HG03066 (cell line): ENCODE results near the gene MT1M.
A peak's percentile ranks its signal among the peaks of the same experiment; 100 is the strongest.
"Not testable (repeated sequence)": the region's sequence is repeated elsewhere in the genome, so short reads cannot be mapped to it uniquely, and the experiment has no call there.

Experiments used
- ATAC-seq: cut with Tn5 transposase; IDR thresholded peaks from one replicate; pipeline ENCODE4 v1.9.1; 2021; ENCODE audit warnings: low read depth; ENCODE audit not compliant: unreplicated experiment

MT1M gene

DNA sequence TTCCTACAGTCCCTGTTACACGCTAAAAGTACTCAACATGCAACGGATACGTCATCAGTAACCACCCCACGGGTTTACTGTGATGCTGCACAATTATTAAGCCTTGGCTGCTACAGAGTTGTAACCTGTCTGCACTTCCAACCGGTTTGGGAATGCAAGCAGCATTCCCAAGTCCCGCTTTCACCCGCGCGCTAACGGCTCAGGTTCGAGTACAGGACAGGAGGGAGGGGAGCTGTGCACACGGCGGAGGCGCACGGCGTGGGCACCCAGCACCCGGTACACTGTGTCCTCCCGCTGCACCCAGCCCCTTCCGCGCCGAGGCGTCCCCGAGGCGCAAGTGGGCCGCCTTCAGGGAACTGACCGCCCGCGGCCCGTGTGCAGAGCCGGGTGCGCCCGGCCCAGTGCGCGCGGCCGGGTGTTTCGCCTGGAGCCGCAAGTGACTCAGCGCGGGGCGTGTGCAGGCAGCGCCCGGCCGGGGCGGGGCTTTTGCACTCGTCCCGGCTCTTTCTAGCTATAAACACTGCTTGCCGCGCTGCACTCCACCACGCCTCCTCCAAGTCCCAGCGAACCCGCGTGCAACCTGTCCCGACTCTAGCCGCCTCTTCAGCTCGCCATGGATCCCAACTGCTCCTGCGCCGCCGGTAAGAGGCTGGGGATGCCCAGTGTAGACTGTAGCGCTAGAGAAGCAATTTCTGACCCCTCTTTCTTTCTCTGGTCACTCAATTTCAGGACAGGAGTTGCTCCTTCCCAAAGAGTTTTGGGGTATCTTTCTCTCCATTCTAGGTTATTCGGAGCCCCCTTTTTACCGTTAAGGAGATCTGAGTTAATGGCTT is 24.2 kb upstream of the MT1M start, which contains the start of gene MT2A:
MT2A (plus strand) TSS at position 542 of the 833 bp plus-strand sequence; CDS start at position 614, 72 bp downstream.
- ATAC-seq = peak; percentile 92

DNA sequence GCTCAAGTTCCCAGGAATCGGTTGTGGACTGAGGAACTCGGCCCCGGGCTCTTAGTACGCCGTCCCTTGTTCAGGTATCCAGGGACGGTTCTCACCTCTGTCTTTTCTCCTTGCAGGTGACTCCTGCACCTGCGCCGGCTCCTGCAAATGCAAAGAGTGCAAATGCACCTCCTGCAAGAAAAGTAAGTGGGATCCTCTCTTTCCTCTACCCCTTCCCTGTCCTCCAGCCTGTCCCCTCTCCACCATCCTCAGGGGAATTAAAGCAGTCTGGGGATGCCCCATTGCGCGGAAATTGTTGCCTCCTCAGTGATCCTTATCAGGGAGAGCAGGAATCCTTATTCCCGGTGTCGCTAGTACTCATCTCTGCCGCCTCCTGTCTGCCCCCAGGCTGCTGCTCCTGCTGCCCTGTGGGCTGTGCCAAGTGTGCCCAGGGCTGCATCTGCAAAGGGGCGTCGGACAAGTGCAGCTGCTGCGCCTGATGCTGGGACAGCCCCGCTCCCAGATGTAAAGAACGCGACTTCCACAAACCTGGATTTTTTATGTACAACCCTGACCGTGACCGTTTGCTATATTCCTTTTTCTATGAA is 23.5 kb upstream of the MT1M start:
- ATAC-seq = no peak

DNA sequence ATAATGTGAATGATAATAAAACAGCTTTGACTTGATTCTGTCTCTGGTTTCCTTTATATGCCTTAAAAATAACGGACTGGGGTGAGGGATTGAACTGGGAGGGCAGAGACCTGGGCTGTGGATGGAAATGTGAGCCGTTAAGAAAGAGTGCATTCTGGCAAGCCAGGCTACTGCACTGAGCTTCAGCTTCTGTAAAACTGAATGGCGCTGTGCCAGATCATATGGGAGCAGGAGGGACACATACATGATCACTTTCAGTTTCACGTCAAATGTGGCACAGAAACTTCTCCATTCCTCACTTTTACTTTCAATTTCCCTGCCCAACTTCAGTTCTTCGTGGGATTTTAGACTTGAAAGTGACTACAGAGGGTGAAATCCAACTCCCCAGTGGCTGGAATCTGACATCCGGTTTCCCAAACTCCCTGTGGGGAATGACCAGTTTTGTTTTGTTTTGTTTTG is 23.0 kb upstream of the MT1M start:
- peak; percentile 47 for ATAC-seq

DNA sequence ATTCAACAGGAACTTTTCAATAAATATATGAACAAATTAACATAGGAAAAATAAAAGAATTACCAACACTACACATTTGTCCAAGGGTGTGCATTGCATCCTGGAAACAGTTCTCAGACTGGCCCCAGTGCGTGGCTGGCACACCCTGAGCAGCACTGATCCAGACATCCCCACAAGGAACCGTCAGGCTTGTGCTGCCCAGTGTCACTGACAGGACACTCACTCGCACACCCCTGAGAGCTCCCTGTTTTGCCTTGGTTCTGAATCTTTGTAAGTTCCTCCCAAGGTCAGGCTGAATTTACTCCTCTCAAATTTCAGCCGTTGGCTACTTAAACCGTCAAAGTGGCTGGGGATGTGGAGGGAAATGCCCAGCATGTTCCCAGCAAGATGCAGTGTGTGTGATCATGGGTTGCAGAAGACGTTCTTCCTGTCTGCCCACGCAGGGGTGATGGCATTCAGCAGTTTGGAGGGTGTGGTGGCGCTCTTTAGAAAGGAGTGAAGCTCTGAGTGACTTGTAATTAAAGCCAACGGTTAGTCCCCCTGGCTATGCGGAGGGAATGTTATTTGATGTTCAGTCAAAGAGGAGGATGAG is 22.3 kb upstream of the MT1M start:
- ATAC-seq = no peak

DNA sequence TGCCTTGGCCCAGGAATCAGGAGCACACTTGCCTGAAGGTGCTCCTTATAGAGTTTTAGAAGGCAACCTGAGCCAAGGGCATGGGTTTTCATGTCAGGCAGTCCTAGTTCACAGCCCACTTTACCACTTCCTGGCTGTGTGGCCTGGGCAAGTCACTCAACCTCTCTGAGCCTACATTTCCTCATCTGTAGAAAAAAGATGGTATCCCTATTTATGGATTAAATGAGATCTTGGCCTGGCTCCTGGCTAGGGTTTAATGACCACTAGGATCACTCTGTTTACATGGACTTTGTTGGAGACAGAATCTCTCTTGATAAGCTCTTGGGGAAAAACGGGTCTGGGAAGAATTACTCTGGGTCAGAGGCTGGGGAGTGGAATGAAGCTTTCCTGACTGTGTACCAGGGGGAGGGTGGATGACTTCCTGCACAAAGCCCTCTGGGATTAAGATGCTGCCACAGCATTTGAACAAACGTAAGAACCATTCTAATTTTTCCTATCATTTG is 21.8 kb upstream of the MT1M start:
- ATAC-seq = no peak

DNA sequence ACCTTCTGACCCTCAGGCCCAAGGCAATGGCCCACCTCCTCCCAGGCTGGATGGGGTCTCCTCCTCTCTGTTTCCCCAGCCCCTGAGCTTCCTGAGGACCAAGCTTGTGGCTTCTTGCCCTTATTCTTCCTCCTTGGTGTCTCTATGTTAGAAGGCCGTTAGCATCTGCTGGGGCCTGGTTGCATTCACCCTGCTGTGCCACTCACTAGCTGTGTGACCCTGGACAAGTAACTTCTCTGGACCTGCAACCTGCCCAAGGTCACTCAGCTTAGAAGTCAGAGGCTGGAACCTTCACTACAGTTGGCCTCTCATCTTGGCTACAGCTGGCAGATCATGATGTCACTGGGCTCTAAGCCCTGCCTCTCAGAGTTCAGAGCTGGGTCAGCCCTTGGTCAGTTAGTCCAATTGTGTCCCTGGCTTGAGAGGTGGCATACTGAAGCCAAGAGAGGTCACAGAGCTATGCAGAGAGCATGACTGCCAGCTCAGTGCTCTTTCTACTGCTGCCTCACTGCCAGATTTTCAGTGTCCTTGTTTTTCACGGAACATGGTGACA is 21.1 kb upstream of the MT1M start:
- no peak for ATAC-seq

DNA sequence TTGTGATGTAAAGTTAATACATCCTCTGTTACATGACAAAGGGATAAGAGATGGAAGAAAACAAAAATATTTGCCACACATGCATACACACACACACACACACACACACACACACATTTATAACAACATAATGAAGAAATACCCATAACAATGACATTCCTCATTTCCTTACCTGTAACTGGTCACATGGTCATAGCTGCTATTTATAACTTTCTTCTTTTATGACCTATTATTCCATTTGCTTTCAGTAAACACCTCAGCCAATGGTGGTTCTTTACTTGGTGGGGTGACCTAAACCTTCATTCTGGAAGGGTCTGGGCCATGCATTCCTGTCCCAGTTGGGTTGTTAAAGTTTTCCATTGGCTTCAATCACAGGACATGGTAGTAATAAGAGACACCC is 18.8 kb upstream of the MT1M start:
- no peak for ATAC-seq

DNA sequence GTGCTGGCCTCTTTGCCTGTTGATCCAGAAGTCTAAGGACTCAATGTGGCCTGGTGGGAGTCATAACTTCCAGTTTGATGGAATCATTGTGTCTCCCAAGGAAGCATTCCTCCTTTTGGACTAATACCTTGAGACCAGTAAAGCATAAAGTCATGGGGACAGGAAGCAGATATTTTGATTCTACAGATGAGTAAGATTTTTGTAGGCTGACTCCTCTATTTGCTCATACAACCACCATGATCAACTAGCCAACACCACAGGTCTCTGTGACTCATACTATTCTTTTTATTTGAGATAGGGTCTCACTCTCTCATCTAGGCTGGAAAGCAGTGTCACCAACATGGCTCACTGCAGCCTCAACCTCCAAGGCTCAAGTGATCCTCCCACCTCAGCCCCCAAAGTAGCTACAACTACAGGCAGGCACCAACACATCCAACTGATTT is 17.9 kb upstream of the MT1M start:
- ATAC-seq = no peak

DNA sequence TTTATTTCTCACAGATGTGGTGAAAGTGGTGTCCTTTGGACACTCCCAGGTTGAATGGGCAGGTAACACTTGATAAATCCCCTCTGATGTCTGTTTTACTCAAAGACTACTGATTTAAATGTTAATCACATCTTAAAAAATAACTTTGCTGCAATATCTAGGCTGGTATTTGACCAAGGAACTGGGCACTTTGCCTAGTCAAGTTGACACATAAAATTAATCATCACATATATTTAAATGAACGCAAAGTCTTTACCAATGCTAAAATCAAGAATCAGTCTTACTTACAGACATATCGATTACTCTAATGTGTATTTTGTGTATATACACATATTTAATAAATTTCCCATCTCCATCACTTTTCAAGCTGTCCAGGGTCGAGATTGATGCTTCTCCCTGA is 17.1 kb upstream of the MT1M start:
- ATAC-seq = no peak

DNA sequence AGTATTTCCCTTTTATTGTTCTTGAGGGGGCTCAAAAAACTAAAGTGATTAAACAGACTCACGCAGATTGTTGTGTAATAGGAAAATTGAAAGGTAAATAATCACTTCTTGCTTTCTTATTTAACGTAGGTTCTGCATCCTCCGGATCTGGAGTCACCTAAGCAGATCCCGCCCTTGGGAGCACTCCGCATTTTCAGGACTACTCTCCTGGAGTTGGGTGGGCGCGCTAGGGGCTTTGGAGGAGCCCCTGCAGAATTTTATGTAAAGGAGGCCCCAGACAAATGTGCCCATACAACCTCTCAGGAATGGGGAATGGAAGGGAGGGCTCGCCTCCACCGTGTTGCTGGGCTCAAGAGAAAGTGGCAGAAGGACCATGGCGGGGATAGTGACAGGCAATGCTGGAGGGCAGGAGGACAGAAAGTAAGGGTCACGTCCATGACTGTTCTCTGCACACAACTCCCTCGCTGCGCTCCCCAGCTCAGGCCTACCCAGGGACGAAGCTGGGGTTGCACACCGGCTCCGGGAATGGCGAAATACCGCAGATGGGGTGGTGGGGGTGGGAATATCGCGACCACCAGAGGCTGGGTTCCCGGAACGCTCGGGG is 15.7 kb upstream of the MT1M start:
- ATAC-seq = no peak

DNA sequence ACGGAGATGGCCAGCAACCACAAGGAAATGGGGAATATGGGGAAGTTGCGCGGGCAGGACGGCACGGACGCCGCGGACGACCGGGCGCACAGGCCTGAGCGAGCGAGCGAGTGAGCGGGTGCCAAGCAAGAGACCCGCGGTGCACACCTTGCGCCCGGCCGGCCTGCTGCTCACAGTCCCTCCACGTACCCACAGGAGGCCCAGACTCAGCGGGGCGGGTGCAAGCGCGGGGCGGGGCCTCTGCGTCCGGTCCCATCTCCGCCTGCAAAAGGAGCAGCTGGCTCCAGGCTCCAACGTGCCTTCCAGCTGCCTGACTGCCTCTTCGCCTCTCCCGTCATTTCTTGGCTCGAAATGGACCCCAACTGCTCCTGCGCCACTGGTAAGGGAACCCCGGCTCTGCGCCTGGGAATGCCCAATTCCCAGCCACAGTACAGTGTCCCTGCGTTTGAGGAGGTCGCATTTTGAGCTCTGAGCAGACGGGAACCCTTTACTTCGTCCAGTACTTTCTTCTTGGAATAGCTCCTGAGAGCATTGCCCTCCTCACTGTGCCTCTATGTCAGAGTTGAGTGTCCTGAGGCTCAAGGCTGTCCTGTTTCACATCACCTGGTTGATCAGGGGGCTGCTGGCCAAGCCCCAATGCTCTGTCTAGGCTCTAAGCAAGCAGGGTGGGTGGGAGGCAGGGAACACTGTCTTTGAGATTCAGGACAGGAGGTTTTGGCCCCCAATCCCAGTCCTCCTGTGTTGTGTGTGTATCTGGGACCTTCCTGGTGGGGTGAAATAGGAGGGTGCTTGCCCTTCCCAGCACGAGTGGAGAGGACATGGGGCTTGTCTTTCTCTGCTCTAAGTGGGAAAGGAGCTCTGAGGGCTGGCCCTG is 15.0 kb upstream of the MT1M start:
- ATAC-seq = no peak

DNA sequence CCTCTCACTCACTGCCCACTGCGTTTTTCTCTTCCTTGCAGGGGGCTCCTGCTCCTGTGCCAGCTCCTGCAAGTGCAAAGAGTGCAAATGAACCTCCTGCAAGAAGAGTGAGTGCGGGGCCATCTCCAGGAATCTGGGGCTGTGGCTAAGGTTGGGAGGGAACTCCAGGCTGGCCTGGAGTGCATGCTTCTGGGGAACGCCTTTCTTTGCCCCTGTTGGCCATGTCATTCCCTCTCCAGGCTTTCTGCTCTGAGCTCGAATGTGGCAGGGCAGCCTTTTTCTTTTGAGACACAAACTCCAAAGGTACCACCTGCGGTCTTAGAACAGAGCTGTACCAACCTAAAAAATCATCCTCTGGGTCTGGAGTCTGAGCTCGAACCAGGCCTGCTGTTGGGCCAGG is 14.3 kb upstream of the MT1M start:
- ATAC-seq = no peak

DNA sequence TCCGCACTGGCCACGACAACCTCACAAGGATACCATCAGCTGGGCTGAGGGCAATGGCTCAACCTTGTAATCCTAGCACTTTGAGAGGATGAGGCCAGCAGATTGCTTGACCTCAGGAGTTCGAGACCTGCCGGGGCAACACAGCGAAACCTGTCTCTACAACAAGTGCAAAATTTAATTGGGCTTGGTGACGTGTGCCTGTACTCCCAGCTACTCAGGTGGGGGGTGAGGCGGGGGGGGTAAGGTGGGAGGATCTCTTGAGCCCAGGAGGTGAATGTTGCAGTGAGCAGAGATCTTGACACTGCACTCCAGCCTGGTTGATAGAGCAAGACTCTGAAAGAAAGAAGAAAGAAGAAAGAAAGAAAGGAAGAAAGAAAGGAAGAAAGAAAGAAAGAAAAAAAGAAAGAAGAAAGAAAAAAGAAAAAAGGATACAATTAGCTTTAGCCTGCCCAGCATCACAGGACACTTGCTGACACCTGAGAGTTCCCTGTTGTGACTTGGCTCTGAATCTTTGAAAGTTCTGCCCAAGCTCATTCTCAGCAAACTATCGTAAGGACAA is 12.0 kb upstream of the MT1M start:
- no peak for ATAC-seq

DNA sequence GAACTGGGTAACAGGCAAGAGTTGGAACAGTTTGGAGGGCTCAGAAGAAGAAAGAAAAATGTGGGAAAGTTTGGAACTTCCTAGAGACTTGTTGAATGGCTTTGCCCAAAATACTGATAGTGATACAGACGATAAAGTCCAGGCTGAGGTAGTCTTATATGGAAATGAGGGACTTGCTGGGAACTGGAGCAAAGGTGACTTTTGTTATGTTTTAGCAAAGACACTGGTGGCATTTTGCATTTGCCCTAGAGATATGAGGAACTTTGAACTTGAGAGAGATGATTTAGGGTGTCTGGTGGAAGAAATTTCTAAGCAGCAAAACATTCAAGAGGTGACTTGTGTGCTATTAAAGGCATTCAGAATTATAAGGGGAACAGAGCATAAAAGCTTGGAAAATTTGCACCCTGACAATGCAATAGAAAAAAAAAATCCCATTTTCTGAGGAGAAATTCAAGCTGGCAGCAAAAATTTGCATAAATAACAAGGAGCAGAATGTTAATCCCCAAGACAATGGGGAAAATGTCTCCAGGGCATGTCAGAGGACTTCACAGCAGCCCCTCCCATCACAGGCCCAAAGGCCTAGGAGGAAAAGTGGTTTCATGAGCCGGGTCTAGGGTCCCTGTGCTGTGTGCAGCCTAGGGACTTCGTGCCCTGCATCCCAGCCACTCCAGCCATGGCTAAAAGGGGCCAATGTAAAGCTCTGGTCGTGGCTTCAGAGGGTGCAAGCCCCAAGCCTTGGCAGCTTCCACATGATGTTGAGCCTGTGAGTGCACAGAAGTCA is 10.6 kb upstream of the MT1M start:
- not testable (repeated sequence) for ATAC-seq

DNA sequence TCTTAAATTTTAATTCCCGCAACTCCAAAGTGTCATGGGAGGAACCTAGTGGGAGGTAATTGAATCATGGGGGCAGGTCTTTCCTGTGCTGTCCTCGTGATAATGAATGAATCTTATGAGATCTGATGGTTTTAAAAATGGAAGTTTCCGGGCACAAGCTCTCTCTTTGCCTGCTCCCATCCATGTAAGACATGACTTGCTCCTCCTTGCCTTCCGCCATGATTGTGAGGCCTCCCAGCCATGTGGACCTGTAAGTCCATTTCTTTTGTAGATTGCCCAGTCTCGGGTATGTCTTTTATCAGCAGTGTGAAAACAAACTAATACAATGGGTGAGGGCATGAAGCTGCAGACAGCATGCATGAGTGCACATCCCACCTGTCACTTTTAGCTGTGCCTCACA is 9.3 kb upstream of the MT1M start:
- ATAC-seq = not testable (repeated sequence)

DNA sequence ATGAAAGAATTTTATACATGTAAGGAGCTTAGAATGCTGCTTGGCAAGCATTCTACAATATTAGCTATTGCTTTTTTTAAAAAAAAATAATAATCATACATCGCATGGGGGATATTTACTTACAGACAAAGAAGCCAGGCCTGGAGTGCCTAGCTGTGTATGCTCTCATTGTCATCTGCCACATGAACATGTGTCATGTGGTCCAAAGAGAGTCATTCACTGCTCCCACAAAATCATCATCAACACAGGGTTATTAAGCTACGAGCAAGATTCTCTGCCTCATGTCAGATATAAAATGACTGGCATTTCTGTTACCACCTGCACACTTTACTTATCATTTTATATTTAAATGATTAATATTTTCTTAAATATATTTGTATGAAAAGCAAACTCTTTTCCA is 8.8 kb upstream of the MT1M start:
- ATAC-seq = no peak

DNA sequence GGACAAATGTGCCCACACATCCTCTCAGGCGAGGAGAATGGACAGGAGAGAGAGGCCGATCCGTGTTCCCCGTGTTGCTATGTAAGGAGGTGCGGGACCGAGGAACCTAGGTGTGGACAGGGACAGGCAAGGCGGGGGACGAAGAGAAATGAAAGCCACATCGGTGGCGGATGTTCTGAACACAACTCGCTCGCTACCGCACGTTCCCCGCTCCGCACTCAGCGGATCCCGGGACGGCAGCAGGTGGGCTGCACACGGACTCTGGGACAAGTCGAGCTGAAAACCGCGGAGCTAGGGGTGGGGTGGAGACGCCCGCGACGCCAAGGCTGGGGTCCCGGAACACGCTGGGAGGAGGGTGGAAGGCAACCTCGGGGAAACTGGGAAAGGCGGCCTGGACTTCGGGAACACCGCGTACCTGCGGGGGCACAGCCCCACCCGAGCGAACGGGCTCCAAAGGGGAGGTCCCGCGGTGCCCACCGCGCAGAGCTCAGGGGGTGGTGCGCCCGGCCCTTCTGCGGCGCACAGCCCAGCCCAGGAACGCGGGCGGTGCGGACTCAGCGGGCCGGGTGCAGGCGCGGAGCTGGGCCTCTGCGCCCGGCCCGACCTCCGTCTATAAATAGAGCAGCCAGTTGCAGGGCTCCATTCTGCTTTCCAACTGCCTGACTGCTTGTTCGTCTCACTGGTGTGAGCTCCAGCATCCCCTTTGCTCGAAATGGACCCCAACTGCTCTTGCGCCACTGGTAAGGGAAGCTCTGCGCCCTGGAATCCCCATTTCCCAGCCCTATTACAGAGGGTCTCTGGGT is 7.1 kb upstream of the MT1M start, which contains the start of gene MT1E:
MT1E (plus strand) TSS at position 642 of the 803 bp plus-strand sequence; CDS start at position 713, 71 bp downstream.
- no peak for ATAC-seq
